Smooth muscle cell of the brain vasculature (primary cell): ENCODE measurements around the gene LAMC2.

Experiments used
- DNase-seq: peaks from one replicate; pipeline ENCODE4 v3.0.0-alpha.2; 2012; ENCODE audit warnings: low read depth, low spot score

The LAMC2 gene

DNA sequence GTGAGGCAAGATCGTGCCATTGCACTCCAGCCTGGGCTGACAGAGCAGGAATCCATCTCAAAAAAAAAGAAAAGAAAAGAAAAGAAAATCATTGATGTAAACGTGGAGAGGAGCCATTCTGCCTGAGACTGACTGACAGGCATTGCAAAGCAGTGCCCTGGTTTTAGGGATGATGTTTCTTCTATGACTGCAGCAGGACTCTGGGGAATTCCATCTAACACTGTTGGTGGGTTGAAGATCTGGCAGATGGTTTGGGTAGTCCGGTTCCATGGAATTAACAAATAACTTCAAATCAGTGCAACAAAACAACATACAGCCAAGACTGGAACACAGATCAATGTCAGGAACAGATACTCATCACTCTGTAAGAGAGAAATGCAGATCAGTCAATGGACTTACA, 17.8 kb upstream of the LAMC2 start:
- DNase-seq, result no peak

- no peak for DNase-seq
Measured at GRCh38 chr1:183173828-183174227, 12.2 kb upstream of the LAMC2 start.

DNA sequence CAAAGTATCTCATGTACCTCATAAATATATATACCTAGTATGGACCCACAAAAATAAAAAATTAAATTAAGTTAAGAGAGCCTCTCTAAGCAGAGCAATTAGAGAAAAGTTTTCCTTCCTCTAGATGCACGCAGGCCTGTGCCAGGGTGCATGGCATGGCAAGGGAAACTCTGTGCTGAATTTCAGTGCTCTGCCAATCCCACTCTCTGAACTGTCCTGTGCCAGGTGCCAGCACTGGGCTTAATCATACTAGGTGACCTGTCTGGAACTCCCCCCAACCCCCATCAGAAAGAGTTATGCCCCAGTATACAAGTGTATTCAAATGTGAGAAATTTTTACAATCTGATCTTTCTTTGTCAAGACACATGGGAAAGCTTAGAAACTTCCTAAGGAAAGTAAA, 10.4 kb upstream of the LAMC2 start:
- DNase-seq, result no peak

GRCh38 chr1:183178545-183178944, 7.5 kb upstream of the LAMC2 start:
- no peak for DNase-seq

GRCh38 chr1:183179033-183179432, 7.0 kb upstream of the LAMC2 start:
- DNase-seq, result no peak

DNA sequence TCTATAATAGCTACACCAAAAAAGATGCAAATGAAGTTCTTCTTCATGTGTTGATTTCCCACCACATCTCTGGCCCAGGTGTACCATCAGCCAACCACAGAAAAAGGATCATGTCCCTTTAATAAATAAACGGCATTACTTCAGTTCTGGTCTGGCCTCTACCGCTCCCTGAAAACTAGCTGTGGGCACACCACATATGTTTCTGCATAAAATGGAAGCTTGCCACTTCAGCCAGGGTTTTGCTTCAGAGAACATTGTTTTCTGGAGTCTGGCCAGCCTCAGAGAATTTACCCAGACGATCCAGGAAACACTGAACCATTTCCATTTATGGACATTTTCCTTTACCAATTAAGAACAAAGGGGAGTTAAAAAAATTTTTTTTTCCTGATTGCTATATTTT, 5.8 kb upstream of the LAMC2 start:
- DNase-seq, result peak; percentile 52

DNA sequence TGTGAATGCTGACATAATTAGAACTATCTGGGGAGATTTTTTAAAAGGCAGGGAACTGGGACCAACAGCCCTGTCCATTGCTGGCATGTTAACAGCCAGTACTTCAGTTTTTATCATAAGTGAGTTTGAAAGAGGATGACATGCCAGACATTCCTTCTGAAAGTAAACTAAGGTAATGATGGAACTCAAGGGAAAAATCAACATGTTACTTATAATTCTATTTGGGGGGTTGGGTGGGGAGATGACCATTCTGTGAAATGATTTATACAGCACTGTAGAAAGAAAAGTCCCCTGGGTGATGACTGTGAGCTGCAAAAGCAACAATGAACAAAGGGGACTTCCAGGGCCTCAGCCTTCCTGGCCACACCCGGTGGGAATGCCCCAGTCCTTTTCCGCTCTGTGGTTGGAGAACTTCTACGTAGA, 5.4 kb upstream of the LAMC2 start:
- DNase-seq, result peak; percentile 33

DNA sequence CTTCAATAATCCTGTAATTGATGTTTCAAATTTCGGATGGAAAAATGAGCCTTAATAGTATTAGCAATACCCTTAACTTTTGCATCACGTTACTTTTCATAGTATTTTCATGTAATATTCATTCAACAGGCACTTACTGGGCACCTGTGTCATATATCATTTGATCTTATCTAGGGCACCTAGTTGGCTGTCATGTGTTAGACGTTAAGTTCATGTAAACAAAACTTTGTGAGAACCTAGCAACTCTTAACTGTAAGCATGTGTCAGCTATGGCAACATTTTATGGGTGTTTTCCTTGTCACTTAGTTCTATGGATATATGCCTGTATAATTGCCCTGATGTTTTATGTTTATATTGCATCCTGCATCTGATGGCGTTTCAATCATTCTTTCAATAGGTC, 777 bp downstream of the LAMC2 start:
- no peak for DNase-seq

DNA sequence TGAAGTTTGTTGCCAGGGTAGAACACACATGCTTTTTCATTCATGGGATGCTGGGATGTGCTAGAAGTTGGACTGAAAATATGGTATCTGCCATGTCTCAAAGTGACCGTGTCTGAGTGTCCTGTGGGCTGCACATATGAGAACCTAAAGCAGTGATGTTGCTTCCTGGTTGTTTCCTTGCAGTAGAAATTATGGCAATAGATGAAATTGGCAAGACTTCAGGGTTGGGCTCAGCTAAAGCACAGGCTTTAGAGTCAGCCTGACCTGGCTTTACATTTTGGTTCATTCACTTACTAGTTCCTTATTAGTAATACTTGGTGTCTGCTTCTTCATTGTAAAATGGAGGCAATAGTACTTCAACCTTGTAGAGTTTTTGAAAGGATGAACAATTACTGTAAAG, 2.2 kb downstream of the LAMC2 start:
- no peak for DNase-seq

GRCh38 chr1:183191833-183192232, 5.8 kb downstream of the LAMC2 start:
- no peak for DNase-seq

DNA sequence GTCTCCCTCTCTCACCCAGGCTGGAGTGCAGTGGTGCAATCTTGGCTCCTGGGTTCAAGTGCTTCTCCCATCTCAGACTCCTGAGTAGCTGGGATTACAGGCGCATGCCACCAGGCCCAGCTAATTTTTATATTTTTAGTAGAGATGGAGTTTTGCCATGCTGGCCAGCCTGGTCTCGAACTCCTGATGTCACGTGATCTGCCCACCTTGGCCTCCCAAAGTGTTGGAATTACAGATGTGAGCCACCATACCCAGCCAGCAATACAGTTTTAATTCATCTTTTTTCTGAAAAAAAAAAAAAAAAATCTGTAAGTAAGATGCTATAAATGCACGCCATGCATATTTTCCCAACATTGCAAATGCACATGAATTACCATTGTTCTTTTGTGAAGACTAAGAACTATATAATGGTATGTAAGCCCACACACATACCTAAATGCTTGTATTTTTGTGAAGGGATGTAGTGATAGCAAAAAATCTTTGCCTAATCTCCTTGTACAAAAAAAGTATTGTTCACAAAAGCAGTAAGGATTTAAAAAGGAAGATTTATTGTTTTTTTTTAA, 8.0 kb downstream of the LAMC2 start:
- no peak for DNase-seq

DNA sequence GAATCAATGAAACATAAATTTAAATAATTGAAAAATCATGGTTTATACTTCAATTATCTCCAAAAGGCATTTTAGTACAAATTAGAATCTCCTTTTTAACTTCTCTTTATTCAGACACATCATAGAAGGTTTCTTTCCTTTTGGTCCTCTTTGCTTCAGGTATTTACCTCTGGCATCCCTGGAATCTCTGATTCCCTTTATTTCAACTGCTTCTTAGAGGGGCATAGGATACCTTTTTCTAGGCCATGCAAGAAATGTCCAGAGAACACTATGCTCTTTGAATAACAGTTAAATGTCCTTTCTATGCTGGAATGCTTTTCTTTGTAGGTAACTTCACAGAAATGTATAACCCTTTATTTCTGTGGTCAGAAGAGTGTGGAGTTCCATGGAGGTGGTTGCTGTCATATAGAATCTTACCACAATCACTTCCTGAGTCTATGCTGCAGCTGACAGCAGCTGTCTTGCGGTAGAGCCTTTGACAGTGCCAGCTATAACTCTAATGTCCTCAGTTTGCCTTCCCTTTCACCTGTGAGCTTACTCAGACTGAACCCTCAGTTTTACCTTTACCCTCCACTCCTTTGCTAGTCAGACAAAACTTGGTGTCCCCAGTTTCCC, 8.6 kb downstream of the LAMC2 start:
- DNase-seq, result no peak

- DNase-seq, result no peak
Measured at GRCh38 chr1:183195142-183195574, 9.1 kb downstream of the LAMC2 start.

GRCh38 chr1:183197762-183198161, 11.7 kb downstream of the LAMC2 start:
- DNase-seq, result no peak

- no peak for DNase-seq
Measured at GRCh38 chr1:183198463-183198862, 12.4 kb downstream of the LAMC2 start.

- DNase-seq, result no peak
Measured at GRCh38 chr1:183199304-183199703, 13.2 kb downstream of the LAMC2 start.

DNA sequence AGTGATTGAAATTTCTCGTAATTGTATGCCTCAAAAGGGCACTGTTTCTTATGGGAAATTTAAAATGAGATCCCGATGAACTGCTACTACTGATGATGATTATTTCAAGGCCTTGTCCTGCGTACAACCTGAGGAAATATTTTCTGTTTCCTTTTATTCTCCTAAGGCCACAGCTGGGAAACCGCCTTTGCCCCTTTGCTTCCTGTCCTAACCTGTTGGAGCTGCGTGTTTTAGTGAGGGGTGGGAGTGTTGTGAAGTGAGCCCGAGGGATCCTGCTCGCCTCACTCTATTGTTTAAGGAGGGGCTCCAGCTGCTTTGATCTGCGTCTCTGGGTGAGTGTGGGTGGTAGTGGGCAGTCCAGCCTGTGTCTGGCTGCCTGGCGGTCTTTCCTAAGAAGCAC, 14.4 kb downstream of the LAMC2 start:
- no peak for DNase-seq

GRCh38 chr1:183203094-183203493, 17.0 kb downstream of the LAMC2 start:
- DNase-seq, result no peak

DNA sequence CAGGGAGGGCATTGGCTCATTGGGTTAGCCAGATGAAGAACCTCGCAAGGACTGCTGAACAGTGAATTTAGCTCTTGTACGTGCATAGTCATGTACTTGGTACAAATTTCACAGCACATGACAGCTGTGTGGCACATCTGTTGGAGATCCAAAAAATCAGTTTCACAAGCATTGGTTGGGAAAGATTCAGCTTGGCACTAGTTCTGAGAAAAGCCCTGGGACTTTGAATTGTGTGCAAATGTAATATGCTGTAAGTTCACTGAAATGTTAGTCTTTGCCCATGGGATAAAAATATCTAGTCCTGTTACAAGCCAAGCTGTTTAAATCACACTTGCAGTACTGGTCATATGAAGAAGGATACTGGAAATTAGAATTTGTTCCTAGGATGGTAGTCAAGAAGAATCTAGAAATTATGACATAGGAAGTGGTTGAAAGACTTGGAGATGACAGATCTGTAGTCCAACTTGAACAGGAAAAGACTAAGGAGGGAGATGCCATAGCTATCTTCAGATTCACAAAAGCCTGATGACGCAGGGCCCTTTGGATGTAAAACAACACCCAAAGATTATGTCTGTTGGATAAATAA, 19.2 kb downstream of the LAMC2 start:
- DNase-seq, result no peak

DNA sequence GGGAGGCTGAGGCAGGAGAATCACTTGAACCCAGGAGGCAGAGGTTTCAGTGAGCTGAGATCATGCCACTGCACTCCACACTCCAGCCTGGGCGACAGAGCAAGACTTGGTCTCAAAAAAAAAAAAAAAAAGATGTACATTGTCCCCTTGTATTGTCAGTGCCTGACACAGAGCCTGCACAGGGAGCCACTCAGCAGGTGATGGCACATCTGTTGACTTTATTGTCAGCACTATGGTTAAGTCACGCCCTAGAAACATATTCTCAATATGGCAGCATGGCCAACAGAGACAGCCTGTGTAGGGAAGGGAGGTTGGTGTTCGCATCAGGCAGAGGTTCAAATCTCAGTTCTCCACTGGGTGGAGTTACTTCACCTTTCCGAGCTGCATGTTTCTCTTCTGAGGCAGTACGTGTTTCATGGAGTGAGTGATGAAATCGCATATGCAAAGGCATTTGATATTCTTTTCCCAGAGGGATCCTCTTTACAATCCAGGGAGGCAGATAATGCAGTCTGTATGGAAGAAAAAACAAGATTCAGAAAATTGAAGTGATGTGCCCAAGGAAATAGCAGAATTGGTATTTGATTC, 20.6 kb downstream of the LAMC2 start:
- no peak for DNase-seq

DNA sequence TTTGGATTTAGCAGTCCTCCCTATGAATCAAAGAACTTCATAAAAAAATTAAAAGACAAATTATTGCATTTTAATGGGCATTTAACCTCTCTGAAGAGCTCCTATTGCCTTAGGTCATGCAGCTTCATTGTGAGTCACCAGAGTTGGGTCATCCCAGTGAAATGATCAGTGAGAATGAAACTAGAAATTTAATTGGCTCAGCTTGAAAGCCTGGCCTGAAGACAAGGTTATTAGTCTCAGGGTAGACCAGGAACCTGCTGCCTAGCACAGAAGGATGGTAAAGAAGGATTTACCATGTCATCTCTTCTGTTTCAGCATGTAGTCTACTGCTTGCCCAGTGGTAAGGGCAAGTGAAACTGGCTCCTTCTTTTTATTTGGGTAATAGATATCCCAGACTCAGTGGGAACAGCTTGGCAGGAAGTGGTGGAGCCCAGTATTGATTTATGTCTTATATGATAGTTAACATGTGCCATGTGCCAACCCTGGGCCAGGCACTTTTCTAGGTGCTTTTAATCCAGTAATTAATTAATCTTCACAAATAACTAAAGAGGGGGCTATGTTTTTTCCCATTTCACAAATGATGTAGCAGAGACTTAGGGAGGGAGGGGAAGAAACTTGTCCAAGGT, 23.6 kb downstream of the LAMC2 start:
- no peak for DNase-seq

DNA sequence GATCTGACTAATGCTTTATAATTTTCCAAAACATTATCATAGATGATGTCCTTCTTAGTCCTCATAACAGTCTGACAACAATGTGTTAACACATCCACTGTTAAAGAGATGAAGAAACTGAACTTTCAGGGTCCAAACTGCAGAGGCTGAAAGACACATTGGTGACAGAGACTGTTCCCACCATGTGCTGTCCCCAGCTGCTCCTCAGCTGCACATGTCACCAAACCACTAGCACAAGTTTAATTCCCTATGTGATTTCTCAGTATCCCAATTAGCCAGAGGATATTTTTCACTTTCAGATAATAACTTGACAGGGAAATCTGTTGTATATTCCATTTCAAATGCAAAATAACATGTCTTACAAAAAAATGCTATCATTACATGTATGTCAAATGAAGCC, 24.6 kb downstream of the LAMC2 start:
- DNase-seq, result no peak

GRCh38 chr1:183212870-183213269, 26.8 kb downstream of the LAMC2 start:
- DNase-seq, result no peak
